ENCODE results near the gene ZBTB4.
A peak's percentile ranks its signal among the peaks of the same experiment; 100 is the strongest.

ZBTB4 gene

DNA sequence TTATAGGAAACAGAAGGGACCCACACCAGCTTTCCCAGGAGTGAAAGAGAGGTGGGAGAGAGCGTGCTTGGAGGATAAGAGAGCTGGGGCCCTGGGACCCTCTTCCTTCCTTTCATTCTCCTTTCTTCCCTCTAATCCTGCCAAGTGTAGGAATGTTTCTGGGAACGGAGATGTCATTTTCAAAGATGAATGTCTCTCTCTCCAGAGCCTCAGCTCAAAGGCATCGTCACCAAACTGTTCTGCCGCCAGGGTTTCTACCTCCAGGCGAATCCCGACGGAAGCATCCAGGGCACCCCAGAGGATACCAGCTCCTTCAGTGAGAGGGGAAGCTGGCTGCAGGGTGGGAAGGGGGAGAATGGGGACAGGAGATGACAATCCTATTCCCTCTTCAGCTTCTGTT, 38.2 kb downstream of the ZBTB4 start:
- DNase-seq (ENCODE audit: low read depth in 2 of 2), result no peak

DNA sequence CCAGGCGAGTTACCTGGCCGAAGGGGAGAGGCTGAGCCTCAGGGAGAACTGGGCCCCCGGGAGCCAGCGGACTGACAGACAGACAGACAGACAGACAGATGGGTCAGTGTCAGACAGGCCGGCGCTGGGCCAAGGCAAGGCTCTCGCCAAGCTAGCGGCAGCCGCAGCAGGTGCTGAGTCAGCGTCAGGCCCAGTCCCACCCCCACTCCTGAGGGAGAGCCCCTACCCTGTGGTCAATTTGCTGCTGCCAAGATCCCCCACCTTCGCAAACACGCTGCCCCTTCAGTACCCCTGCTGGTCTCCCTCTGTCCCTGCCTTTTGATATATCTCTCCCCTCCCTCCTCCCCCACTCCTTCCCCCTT, 38.6 kb downstream of the ZBTB4 start:
- no peak for DNase-seq (ENCODE audit: low read depth in 2 of 2)

DNA sequence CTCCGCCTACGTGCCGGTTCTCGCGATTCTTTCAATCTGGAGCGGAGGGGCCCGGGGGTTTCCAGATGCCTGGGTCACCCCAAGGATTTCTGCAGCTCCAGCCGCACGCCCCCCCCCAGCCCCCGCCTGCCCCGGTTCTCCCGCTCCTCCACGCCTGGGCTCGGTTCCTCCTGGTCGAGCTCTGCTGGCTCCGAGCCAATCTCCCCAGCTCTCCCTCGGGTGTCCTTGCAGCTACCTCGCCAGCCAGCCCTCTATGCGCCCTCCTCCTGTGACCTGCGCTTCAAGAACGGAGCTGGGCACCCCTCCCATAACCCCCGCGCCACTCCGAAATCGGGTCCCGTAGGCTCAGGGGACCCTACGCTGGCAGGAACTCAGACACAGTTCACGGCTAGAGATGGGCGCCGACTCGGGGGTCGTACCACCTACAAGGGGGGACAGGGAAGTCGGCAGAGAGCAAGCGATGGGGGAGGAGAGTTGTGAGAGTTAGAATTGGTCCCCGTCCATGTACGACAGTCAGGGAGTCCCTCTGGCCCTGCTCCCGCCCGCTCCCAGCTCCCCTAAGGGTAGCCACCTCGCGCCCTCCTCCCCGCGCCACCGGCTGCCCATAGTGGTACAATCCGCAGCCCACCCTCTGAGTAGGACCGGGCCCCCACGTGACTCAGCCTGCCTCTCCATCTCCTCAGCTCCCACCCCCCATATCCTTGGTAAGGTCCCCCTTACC, 39.2 kb downstream of the ZBTB4 start:
- DNase-seq (ENCODE audit: low read depth in 2 of 2), result no peak

DNA sequence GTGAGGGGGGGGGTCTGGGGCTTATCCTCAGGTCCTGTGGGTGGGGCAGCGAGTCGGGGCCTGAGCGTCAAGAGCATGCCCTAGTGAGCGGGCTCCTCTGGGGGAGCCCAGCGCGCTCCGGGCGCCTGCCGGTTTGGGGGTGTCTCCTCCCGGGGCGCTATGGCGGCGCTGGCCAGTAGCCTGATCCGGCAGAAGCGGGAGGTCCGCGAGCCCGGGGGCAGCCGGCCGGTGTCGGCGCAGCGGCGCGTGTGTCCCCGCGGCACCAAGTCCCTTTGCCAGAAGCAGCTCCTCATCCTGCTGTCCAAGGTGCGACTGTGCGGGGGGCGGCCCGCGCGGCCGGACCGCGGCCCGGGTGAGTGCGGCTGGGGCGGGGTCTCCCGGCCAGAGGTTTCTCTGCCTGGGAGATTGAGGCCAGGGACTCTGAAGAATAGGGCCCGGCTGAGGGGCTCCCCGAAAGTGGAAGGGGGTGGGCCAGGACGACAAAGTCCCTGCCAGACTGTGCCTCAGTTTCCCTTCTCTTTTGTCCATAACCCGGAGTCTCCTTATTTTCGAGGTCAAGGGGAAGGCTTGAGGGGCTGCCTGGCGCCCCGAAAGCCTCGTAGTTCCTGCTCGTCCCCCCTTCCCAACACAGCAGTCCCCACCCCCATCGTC, 39.8 kb downstream of the ZBTB4 start, which contains the start of gene FGF11:
Gene FGF11, plus strand, starts transcription at position 51 of the 651 bp plus-strand sequence. Its CDS starts 109 bp downstream, at position 160.
- DNase-seq (ENCODE audit: low read depth in 2 of 2), result no peak

DNA sequence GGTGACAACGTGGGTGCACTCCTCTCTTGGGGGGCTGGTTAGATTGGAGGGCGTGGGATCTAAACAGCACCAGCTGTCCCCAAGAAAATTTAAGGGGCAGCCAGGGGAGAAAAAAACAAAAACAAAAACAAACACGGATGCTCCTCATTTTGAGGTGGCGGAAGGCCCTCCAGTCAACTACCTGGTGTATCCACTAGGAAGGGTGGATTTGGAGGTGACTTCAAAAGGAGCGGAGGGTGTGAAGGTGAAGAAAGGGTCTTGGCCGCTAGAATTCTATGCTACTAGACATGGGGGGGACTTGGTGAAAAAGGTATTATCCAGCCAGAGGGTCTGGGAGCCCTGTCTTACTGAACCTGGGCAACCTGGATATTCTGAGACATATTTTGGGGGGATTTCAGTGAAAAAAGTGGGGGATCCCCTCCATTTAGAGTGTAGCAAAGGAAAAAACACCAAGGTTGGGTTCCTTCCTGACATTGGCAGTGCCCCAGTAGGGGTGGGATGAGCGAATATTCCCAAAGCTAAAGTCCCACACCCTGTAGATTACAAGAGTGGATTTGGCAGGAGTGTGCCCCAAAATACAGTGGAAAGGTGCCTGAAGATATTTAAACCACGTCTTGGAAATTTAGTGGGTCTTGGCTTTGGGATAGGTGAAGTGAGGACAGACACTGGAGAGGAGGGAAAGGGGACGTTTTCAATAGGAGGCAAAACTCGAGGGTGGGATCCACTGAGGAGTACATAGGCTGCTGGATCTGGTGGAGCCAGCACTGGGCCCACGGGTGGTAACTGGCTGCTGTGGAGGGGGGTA, 40.6 kb downstream of the ZBTB4 start:
- no peak for DNase-seq (ENCODE audit: low read depth in 2 of 2)

DNA sequence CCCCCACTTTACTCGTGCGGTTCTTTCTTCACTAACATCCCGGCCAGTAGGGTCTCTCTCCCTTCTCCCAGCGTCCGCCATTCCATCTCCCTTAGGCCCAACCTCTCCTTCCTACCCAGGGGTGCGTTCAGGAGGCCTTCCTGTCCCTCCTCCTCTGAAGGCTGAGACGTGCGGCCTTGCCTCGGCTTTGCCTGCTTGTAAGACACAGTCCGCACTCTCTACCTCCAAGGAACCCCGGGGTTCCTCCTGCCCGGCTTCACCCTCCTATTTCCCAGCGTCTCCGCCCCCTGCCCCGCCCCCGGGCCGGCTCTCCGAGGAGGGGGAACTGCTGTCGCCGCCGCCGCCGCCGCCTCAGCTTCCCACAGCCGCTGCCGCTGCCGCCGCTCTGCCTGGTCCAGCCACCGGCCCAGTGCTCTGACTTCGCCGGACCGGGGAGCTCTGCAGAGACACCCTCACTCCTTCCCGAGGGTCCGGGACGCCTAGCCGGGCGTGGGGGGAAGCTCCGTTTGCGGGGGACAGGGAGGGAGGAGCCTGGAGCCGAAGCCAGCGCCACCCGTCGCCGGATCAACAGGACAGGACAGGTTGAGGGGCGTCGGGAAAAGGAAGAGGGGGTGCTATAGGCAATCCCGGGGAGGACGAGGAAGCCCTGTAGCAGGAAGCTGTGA, 41.3 kb downstream of the ZBTB4 start:
- DNase-seq (ENCODE audit: low read depth in 2 of 2), result peak; percentile 49 to 69

DNA sequence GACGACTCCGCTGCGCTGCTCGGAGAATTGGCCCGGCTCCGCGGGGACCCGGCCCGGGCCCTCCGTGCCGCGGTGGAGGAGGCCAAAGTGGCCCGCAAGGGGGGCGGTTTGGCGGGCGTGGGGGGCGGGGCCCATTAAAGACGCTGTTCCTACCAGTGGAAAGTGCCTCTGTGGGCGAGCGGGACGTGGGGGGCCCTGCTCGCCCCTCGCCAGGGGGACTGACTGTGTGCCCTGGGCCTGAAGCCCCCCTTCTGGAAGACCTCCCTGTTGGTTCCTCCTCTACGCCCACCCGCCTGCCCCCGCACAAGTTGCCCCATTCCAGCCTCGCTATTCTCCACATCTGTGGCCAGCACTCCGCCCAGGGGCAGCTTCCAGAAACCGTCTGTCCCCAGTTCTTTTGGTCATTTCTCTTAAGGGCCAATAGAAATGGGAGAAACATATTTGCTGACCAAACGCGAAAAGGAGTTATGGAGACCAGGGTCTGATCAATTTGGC, 42.0 kb downstream of the ZBTB4 start:
- DNase-seq (ENCODE audit: low read depth in 2 of 2), result no peak

DNA sequence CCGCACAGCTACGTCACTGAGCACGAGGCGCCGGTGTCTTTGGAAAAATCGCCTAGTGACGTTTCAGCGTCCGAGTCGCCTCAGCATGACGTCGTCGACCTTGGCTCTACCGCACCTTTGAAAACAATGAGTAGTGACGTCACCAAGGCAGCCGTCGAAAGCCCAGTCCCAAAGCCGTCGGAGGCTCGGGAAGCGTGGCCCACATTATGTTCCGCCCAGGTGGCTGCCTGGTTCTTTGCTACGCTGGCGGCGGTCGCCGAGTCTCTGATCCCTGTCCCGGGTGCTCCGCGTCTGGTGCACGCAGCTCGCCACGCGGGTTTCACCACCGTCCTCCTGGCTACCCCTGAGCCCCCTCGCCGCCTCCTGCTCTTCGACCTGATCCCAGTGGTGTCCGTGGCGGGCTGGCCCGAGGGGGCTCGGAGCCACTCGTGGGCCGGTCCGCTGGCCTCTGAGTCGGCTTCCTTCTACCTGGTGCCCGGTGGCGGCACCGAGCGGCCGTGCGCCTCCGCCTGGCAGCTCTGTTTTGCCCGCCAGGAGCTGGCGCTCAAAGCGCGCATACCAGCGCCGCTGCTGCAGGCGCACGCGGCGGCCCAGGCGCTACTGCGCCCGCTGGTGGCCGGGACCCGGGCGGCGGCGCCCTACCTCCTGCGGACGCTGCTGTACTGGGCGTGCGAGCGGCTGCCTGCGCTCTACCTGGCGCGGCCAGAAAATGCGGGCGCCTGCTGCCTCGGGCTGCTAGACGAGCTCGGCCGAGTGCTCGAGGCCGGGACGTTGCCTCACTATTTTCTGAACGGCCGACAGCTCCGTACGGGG, 42.7 kb downstream of the ZBTB4 start:
- DNase-seq (ENCODE audit: low read depth in 2 of 2), result peak; percentile 71 to 77

DNA sequence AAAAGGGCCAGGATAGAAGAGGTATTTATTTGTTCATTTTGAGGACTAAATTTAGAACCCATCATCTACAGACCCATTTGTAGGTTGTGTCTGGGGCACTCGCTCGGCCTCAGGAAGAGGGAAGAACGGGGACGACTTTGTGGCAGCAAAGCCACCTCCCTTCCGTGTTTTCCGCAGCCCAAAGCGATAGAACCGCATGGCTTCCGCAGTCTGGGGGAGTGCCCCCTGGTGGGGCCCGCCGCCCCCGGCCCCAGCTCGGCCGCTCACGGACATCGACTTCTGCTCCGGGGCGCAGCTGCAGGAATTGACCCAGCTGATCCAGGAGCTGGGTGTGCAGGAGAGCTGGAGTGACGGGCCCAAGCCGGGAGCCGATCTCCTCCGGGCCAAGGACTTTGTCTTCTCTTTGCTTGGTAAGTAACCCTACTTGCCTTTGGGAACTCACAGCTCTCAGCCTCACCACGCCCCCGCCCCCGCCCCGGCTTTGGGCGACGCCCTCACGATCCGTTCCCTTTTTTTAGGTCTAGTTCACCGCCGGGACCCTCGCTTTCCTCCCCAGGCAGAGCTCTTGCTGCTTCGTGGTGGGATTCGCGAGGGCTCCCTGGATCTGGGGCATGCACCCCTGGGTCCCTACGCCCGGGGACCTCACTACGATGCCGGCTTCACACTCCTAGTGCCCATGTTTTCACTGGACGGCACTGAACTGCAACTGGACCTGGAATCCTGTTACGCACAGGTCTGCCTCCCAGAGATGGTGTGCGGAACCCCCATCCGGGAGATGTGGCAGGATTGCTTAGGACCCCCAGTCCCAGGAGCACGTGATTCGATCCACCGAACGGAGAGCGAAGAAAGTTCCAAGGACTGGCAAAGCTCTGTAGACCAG, 43.5 kb downstream of the ZBTB4 start:
- peak; percentile 38 to 45 for DNase-seq (ENCODE audit: low read depth in 2 of 2)

DNA sequence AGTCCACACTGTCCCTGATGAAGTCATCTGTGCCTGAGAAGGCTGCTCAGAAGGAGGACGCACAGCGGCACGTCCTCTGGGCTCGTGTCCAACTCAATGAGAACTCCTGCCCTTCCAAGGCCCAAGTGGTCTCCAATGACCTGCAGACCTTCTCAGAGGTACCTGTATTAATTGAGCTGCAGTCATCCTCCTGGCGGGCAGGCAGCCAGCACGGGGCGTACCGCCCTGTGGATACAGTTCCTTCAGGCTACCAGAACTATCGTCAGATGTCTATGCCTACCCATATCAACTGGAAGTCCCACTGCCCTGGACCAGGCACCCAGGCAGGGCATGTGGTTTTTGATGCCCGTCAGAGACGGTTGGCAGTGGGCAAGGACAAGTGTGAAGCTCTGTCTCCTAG, 47.1 kb downstream of the ZBTB4 start:
- DNase-seq (ENCODE audit: low read depth in 2 of 2), result no peak

DNA sequence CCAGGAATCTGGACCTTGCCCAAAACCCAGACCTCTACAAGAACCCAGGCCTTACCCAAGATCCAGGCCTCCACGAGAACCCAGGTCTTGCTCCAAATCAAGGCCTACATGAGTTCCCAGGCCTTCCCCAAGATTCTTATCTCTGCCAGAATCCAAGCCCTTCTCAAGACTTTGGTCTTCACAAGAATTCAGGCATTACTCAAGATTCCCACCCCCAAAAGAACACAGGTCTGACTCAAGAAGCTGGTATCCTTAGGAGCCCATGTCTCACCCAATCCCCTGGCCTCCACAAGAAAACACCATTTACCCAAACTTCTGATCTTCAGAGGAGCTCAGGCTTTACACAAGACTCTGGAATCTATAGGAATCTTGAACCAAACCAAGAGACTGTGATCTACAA, 48.2 kb downstream of the ZBTB4 start:
- DNase-seq (ENCODE audit: low read depth in 2 of 2), result no peak

DNA sequence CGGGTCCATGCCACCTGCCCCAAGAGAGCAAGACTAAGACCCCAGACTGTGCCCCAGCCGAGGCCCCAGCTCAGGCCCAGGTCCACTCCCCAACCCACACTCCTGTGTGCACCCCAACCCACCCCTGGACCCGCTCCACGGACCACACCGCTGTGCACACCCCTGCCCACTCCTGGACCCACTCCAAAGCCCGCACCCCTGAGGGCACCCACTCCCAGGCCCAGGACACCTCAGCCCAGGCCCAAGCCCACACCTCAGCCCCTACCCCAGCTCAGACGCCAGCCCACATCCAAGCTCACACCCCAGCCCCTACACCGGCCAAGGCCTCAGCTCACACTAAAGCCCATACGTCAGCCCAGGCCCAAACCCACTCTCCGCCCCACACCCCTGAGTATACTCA, 49.7 kb downstream of the ZBTB4 start:
- no peak for DNase-seq (ENCODE audit: low read depth in 2 of 2)

DNA sequence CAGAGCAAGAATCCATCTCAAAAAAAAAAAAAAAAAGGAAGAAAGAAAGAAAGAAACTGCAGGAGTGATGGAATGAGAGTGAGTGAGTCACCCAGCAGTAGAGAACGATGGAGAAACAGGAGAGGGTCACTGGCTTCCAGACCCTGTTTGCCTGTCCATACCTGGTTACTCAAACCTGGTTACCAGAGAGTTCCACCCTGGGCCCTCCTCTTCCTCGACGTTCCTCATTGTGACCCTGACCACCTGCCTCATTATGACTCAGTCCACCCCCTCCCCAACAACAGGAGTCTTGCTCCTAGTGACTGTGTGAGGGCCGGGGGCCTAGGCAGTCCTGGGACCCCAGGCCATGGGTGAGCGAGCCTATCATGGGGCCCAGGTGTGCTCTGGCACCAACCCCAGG, 50.9 kb downstream of the ZBTB4 start, which contains the start of gene SPEM3:
Gene SPEM3, plus strand, starts transcription at position 301 of the 400 bp plus-strand sequence. Its CDS starts 46 bp downstream, at position 347.
- DNase-seq (ENCODE audit: low read depth in 2 of 2), result no peak

DNA sequence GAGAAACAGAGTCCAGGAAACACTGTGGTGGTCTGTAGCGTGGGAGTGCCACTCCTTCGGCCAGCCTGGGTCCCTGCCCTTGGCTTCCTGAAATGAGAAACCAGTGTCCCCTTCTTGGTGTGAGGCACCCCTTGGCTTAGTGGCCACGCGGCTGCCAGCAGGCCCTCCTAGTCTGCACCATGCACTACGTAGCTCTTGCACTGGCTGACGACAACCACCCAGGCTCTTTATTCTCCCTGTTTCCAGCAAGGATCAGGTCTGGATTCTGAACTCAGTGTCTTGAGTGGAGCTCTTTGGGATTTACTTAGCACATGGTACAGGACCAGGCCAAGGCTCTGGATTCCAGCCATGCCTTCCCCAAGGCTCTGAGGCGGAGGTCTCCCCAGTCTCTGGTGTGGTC, 51.9 kb downstream of the ZBTB4 start:
- DNase-seq (ENCODE audit: low read depth in 2 of 2), result no peak

DNA sequence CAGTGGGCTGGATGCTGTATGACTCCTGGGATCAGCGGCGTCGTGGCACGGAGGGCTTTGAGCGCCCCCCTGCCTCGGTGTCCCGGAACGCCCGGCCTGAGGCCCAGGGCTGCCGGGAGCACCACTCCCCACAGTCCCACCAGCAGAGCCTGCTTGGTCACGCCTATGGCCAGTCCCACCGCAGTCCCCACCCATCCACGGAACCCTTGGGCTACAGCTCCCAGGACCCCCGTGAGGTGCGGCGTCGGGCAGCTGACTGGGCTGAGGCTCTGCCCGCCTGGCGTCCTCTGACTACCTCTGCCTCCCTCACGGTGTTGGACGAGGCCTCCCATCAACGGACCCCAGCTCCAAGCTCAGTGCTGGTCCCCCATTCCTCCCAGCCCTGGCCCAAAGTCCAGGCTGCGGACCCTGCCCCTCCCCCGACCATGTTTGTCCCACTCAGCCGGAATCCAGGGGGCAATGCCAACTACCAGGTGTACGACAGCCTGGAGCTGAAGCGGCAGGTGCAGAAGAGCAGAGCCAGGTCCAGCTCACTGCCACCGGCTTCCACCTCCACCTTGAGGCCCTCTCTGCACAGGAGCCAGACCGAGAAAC, 52.4 kb downstream of the ZBTB4 start:
- no peak for DNase-seq (ENCODE audit: low read depth in 2 of 2)

DNA sequence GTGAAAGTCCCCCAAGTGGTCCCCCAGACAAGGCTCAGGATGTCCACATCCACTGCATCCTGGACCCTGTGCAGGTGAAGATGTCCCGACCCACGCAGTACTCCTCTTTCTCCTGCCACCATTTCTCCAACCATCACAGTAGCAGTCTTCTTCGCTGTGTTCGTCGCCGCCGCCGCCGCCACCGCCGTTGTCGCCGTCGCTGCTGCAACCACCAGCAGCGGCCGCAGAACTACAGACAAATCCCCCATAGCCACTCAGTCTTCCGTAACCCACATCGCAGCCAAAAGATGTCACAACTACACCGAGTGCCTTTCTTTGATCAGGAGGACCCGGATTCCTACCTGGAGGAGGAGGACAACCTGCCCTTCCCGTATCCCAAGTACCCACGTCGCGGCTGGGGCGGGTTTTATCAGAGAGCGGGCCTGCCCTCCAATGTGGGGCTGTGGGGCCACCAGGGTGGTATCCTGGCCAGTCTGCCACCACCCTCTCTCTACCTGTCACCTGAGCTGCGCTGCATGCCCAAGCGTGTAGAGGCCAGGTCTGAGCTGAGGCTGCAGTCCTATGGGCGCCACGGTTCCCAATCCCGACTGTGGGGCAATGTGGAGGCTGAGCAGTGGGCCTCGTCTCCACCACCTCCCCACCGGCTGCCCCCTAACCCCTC, 53.1 kb downstream of the ZBTB4 start:
- DNase-seq (ENCODE audit: low read depth in 2 of 2), result no peak

DNA sequence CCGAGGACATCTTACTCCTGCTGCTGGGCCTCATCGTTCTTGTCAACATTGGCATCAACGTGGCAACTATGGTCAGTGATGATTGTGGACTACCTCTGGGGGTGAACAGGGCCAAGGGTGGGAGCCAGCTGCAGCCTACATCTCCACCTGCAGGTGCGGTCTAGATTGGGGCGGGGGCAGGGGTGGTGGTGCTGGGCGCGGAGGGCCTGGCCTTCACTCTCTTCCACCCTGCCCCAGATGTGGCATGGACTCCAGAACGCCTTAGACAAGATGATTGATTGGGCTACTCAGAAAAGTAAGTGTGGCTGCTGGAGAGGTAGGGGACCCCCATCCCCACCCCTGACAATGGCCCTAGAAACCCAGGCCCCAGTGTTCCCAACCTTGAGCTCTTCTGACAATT, 53.7 kb downstream of the ZBTB4 start:
- DNase-seq (ENCODE audit: low read depth in 2 of 2), result no peak

DNA sequence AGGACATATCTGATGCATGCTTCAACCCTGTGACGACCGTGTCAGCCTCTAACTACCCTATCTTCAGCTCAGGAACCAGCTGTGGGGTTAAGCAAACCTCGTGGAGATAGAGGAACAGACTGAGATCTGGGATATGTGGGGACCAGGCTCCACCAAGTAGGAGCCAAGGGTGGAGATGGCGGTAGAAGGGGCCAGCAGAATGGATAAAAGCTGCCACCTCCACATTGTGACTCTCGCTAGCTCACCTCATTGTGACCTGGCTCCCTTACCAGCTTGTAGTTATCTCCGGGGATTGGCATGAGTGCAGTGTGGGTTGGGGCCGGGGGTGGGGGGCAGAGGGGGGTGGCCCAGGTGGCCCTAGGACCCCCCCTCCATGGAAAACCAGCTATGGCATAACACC, 54.1 kb downstream of the ZBTB4 start, which contains the start of gene SPEM2:
Gene SPEM2, plus strand, starts transcription at position 301 of the 400 bp plus-strand sequence. Its CDS starts 73 bp downstream, at position 374.
- DNase-seq (ENCODE audit: low read depth in 2 of 2), result no peak

DNA sequence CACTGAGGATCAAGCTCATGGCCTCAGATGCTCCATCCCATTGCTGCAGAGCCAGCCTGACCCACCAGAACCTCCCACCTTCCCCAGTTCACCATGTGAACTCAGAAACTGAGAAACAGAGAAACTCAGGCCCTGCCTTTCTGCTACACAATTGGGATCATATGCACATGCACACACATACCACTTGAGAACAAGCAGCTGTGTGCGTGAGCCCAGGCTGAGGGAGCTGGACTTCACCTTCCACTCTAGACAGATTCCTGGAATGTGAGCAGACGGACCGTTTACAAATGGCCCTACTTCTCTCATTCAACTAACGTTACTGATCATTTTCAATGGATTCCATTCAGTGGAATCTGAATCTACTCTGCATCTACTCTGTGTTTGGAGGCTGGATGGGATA, 55.8 kb downstream of the ZBTB4 start:
- no peak for DNase-seq (ENCODE audit: low read depth in 2 of 2)
